Psoas muscle (tissue), 8 donors: Measurements from ENCODE around the gene E2F3. TPM values are rescaled to one million over a fixed set of nuclear protein-coding genes. Genes with fewer than 3 reads are reported as not detected.

ENCODE experiments used
- ATAC-seq, 4 donors: fragments of 200-7000 bp; cut with Tn5 transposase; one replicate each; pipeline ENCODE4 v1.9.1; 2020; ENCODE audit warnings: moderate library complexity in 3 of 4, mild to moderate bottlenecking in 2 of 4
- DNase-seq, 2 donors: peaks; one replicate each; pipeline ENCODE4 v3.0.0-alpha.2; 2020
- H3K27ac ChIP-seq: fragments of 200-600 bp; one replicate; pipeline ENCODE4 v1.8.0; 2022
- H3K27me3 ChIP-seq, 3 donors: fragments of 200-600 bp in 1 of 3; one replicate each; pipeline versions ENCODE4 v1.6.1 to v1.8.0; 2013 to 2022; ENCODE audit warnings: low read length in 2 of 3, mild to moderate bottlenecking in 2 of 3, moderate library complexity in 1 of 3; ENCODE audit not compliant: insufficient read depth in 3 of 3
- H3K36me3 ChIP-seq, 2 donors: fragments of 200-600 bp in 1 of 2; one replicate each; pipeline versions ENCODE4 v1.6.1 to v1.8.0; 2013 to 2022; ENCODE audit warnings: low read depth in 1 of 2, mild to moderate bottlenecking in 1 of 2, moderate library complexity in 1 of 2; ENCODE audit not compliant: insufficient read depth in 1 of 2
- H3K4me1 ChIP-seq: fragments of 200-600 bp; one replicate; pipeline ENCODE4 v1.8.0; 2022
- H3K4me3 ChIP-seq: fragments of 200-600 bp; one replicate; pipeline ENCODE4 v1.8.0; 2022; ENCODE audit warnings: mild to moderate bottlenecking
- H3K9me3 ChIP-seq: fragments of 200-600 bp; one replicate; pipeline ENCODE4 v1.8.0; 2022
- CTCF ChIP-seq: fragments of 200-600 bp; IDR thresholded peaks from one replicate; pipeline ENCODE4 v1.8.0; 2022; ENCODE audit warnings: antibody characterized with exemption
- WGBS, 3 donors: extraction: QIAGEN DNeasy Blood & Tissue Kit; methylation state at CpG; one replicate each; pipeline versions ENCODE4 v1.1.6 to v1.1.7; 2013; 5-methylcytosine and 5-hydroxymethylcytosine counted together
- intact Hi-C, 2 donors: fragments of 100-400 bp; cut with DNase I; formaldehyde crosslinking; loops; one replicate each; pipeline versions ENCODE4 v1.11.0 to v1.14.2; 2022
- polyA plus RNA-seq, 3 donors: library from polyadenylated mRNA; stranded (reverse); fragments of 200-250 nt; gene quantifications; one replicate each; pipeline ENCODE4 v1.2.3, GENCODE V29; 2013
- total RNA-seq, 4 donors: library from RNA; stranded (reverse); fragmentation: NEBNext Ultra II Directional in 2 of 4; extraction: Animal tissue kit (Norgen Biotek cat#: 25700) in 2 of 4; gene quantifications; one replicate each; pipeline versions ENCODE4 v1.2.1 to v1.2.4, GENCODE V29; 2021 to 2023
- donor health status: healthy with polysubstance abuse.
- donor health status: DM: no; HTN: no; CAD: no; lungs with moderate emphysema.
- donor health status: Bipolar disorder and iron deficiency.
- donor health status: healthy.
- donor health status: DM: yes; HTN: yes; CAD: no.
- donor health status: DM: no; HTN: no; CAD: no.
- donor health status: DM: no; HTN: no; CAD: no.
- donor health status: DM: yes; HTN: yes; CAD: no.

E2F3 gene
- total and polyA plus RNA-seq, 7 donors = 4.8 to 16.8 (median 15.3) TPM

DNA sequence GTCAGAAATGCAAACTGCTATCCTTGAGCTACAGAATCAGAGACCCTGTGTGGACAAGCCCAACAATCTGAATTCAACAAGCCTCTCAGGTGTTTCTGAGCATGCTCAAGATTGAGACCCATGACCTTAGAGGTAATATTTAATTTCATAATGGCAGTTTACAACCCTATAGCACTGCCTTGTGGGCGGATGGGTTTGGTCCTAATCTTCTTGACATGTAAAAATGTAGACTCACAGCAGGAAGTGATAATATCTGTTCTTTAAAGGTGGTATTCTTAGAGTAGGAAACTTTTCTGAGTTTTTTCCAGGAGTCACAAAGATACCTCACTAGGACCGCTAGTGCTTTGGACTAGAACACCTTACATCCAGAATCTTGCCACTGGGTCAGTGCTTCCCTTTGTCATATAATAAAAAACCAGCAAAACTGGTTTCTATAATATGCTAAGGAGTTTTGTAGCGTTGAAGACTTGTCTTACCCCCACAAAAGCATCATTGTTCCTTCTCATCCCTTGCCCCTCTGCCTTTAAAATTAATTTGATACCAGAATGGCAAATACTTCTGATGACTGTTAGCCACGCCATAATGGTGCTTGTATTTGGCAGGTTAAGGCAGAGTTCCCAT, 52.6 kb downstream of the E2F3 start:
- no peak overlapping the region for H3K4me3 ChIP-seq
- no peak for ATAC-seq
- WGBS, 3 donors = 85 to 94% (median 90%) methylated on average over 4 of the region's 4 CpGs

GRCh38 chr6:20455251-20455940, 53.7 kb downstream of the E2F3 start:
- ATAC-seq (no peak), DNase-seq (no peak)
- intact Hi-C loops = no loop called here
- H3K27me3 ChIP-seq = no peaks in the 10 kb centered on the region
- no peak for TF ChIP-seq CTCF
- no peaks in the 10 kb centered on the region for H3K9me3 ChIP-seq
- no peak overlapping the region for H3K4me3 ChIP-seq
- H3K36me3 ChIP-seq = no peaks in the 10 kb centered on the region
- 55 to 74% (median 62%) methylated on average over 5 of the region's 5 CpGs for WGBS, 3 donors
- no peak overlapping the region for H3K27ac ChIP-seq
- H3K4me1 ChIP-seq = peaks cover 3% of the 10 kb centered on the region

More for the DNA sequence above, 52.6 kb downstream of the E2F3 start:
- Histone ChIP-seq H3K27ac (no peak overlapping the region), H3K9me3 (no peaks in the 10 kb centered on the region), H3K36me3 (no peaks in the 10 kb centered on the region), H3K4me1 (peaks cover 3% of the 10 kb centered on the region), H3K27me3 (no peaks in the 10 kb centered on the region)
- DNase-seq = no peak
- TF ChIP-seq CTCF = no peak
- intact Hi-C loops = no loop called here

- no peaks in the 10 kb centered on the region for H3K27me3 ChIP-seq
- peaks cover 3% of the 10 kb centered on the region for H3K4me1 ChIP-seq
- H3K4me3 ChIP-seq = no peak overlapping the region
- TF ChIP-seq CTCF = no peak
- ATAC-seq (no peak), DNase-seq (no peak)
- H3K36me3 ChIP-seq = no peaks in the 10 kb centered on the region
- intact Hi-C loops = no loop called here
- 89 to 91% (median 89%) methylated on average over 8 of the region's 8 CpGs for WGBS, 3 donors
- H3K27ac ChIP-seq = no peak overlapping the region
- no peaks in the 10 kb centered on the region for H3K9me3 ChIP-seq
Measured at GRCh38 chr6:20458027-20458894, 56.6 kb downstream of the E2F3 start.

- Histone ChIP-seq H3K27me3 (no peaks in the 10 kb centered on the region), H3K9me3 (no peaks in the 10 kb centered on the region), H3K4me1 (peaks cover 3% of the 10 kb centered on the region), H3K36me3 (no peaks in the 10 kb centered on the region), H3K4me3 (no peak overlapping the region), H3K27ac (no peak overlapping the region)
- intact Hi-C loops = no loop called here
- DNase-seq (no peak), ATAC-seq (no peak)
- no peak for TF ChIP-seq CTCF
- 98 to 99% (median 99%) methylated on average over 6 of the region's 6 CpGs for WGBS, 3 donors
Measured at GRCh38 chr6:20459682-20460081, 58.0 kb downstream of the E2F3 start.
